OCI-LY3 (cell line): ENCODE data around the gene HYAL1.

ENCODE experiments used
- CTCF ChIP-seq: fragments of 200-600, 300-600 bp; sonication (generic); IDR thresholded peaks from 2 replicates; pipeline ENCODE4 v1.5.1; 2014; ENCODE audit warnings: antibody characterized with exemption, low read length, low read depth
- EZH2phosphoT487 ChIP-seq: fragments of 200-600 bp; shearing (Covaris generic); IDR thresholded peaks from 2 replicates; pipeline ENCODE4 v1.6.1; 2018; ENCODE audit warnings: antibody characterized with exemption, mixed run types, low read depth

DNA sequence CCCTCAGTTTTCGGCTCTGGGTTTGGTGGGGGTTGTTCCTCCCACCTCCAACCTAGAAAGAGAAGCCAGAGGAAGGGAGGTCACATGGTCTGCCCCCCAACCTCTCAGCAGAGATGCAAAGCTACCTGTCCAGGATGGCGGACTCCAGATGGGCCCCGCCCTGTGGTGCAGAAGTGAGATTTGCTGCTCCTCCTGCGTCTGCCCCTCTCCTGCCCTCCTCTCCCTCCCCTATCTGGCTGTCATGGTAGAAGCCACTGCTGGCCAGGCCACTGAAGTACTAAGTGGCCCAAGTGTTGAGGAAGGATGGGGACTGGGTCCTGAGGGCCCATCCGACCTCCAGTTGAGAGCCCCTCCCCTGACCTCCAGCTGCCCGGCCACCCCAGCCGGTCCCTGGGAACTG lies 36.5 kb downstream of the HYAL1 start:
- TF ChIP-seq CTCF: no peak
- no peak for TF ChIP-seq EZH2phosphoT487
